ENCODE measurements around the gene GARRE1.

DNA sequence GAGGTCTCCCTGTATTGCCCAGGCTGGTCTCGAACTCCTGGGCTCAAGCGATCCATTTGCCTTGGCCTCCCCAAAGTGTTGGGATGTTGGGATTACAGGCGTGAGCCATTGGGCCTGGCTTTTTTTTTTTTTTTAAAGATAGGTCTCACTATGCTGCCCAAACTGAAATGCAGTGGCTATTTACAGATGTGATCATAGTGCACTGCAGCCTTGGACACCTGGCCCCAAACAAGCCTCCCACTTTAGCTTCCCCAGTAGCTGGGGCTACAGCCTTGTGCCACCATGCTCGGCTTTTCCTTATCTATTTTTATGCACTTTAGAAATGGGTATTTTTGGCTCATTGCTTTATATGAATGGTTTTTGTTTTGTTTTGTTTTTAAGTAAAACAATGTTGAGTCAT lies 44.6 kb upstream of the GARRE1 start:
- TF ChIP-seq, protein P1, sequence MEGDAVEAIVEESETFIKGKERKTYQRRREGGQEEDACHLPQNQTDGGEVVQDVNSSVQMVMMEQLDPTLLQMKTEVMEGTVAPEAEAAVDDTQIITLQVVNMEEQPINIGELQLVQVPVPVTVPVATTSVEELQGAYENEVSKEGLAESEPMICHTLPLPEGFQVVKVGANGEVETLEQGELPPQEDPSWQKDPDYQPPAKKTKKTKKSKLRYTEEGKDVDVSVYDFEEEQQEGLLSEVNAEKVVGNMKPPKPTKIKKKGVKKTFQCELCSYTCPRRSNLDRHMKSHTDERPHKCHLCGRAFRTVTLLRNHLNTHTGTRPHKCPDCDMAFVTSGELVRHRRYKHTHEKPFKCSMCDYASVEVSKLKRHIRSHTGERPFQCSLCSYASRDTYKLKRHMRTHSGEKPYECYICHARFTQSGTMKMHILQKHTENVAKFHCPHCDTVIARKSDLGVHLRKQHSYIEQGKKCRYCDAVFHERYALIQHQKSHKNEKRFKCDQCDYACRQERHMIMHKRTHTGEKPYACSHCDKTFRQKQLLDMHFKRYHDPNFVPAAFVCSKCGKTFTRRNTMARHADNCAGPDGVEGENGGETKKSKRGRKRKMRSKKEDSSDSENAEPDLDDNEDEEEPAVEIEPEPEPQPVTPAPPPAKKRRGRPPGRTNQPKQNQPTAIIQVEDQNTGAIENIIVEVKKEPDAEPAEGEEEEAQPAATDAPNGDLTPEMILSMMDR (IDR thresholded peaks at IDR 0.05) = no peak
- no peak for TF ChIP-seq POLR2A (IDR thresholded peaks at IDR 0.05)

All from adrenal gland (tissue), 5 donors.